ENCODE data around the gene RBFOX1. TPM values are rescaled to one million over a fixed set of nuclear protein-coding genes. Genes with fewer than 3 reads are reported as not detected.

RBFOX1 gene
- total RNA-seq, 4 donors from 2014 or later = 1.0 to 3.4 TPM; not detected in 2

DNA sequence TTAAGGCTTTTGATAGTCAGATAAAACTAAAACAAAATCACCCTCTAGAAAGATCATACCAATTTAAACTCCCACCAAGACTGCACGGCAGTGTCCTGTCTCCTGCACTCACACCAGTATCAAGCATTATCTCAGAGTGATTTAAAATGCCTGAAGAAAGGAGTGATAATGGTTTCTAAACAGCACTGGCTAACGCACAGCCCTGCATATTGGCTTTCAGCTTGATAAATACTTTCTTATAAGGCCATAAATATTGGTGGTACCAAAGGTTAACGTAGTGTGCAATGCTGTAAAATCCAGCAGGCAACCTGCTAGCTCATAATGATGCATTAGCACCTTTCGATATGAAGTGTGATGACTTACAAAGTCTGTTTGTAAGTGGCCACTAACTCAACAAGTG is 214.3 kb downstream of the RBFOX1 start:
- DNase-seq = no peak
- TF ChIP-seq POLR2A (IDR thresholded peaks at IDR 0.05) = no peak
- Histone ChIP-seq H3K9me3 (no peaks in the 10 kb centered on the region), H3K4me1 (no peaks in the 10 kb centered on the region), H3K27ac (no peak overlapping the region), H3K27me3 (no peaks in the 10 kb centered on the region), H3K4me3 (no peak overlapping the region), H3K36me3 (no peaks in the 10 kb centered on the region)

DNA sequence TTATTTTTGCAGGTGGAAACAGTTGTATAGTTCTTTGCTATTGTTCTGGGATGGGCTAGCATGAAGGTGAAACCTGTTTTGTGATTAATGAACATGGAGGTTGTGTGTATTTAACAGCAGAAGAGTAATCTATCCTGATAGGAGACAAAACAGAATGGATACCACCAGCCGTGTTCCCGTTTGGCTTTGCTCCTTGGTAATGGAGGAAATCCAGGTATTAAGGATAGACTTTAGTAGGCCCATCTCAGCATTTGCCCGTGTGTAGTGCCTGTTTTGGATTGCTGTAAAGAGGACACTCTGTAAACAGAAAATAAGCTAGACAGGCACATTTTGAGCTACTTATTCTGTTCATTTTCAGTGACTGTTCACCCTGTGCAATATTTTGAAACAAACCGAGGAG is 215.1 kb downstream of the RBFOX1 start:
- Histone ChIP-seq H3K9me3 (no peaks in the 10 kb centered on the region), H3K36me3 (no peaks in the 10 kb centered on the region), H3K4me1 (no peaks in the 10 kb centered on the region), H3K27me3 (no peaks in the 10 kb centered on the region), H3K4me3 (no peak overlapping the region), H3K27ac (no peak overlapping the region)
- no peak for DNase-seq
- TF ChIP-seq, protein P1, sequence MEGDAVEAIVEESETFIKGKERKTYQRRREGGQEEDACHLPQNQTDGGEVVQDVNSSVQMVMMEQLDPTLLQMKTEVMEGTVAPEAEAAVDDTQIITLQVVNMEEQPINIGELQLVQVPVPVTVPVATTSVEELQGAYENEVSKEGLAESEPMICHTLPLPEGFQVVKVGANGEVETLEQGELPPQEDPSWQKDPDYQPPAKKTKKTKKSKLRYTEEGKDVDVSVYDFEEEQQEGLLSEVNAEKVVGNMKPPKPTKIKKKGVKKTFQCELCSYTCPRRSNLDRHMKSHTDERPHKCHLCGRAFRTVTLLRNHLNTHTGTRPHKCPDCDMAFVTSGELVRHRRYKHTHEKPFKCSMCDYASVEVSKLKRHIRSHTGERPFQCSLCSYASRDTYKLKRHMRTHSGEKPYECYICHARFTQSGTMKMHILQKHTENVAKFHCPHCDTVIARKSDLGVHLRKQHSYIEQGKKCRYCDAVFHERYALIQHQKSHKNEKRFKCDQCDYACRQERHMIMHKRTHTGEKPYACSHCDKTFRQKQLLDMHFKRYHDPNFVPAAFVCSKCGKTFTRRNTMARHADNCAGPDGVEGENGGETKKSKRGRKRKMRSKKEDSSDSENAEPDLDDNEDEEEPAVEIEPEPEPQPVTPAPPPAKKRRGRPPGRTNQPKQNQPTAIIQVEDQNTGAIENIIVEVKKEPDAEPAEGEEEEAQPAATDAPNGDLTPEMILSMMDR (IDR thresholded peaks at IDR 0.05) = no peak
- TF ChIP-seq POLR2A (IDR thresholded peaks at IDR 0.05) = no peak

DNA sequence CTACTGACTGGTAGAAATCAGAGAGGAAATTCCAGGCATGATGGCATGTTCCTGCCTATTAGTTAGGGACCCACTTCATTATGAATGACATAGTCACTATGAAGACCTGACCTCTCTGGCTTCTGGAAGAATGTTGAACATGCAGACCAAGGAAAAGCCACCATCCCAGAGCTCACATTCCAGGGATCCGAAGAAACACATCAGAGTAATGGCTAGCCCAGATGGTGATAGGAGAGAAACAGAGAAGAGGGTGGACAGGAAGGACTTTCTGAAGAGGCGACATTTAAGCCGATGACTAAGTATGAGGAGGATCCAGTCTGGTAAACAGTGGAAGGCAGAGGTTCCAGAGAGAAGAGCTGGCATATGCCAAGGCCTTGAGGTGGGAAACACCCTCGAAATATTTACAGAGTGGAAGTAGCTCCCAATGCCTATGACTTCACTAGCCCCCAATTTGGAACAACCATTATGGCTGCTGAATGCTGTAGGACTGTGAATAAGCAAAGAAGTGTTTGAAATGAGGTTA is 216.2 kb downstream of the RBFOX1 start:
- no peak for DNase-seq
- TF ChIP-seq, protein P1 (IDR thresholded peaks at IDR 0.05) = no peak
- no peak for TF ChIP-seq POLR2A (IDR thresholded peaks at IDR 0.05)
- Histone ChIP-seq H3K27me3 (no peaks in the 10 kb centered on the region), H3K4me1 (no peaks in the 10 kb centered on the region), H3K9me3 (no peaks in the 10 kb centered on the region), H3K4me3 (no peak overlapping the region), H3K27ac (no peak overlapping the region), H3K36me3 (no peaks in the 10 kb centered on the region)

DNA sequence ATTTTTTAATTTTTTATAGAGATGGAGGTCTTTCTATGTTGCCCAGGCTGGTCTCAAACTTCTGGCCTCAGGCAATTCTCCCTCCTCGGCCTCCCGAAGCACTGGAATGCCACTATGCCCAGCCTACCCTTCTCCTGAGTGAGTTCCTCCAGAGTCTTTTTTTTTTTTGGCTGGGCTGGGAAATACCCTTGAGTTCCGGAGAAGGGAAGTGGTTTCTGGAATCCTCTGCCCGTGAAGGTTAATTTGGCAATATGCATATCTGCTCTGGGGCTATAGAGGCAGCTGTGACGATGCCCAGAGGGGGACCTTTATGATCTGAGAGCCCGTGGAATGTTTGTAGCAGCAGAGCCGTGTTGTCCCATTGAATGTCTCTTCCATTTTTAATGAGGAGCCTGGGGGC is 217.5 kb downstream of the RBFOX1 start:
- Histone ChIP-seq H3K36me3 (no peaks in the 10 kb centered on the region), H3K27ac (no peak overlapping the region), H3K27me3 (no peaks in the 10 kb centered on the region), H3K9me3 (no peaks in the 10 kb centered on the region), H3K4me1 (no peaks in the 10 kb centered on the region), H3K4me3 (no peak overlapping the region)
- TF ChIP-seq POLR2A (IDR thresholded peaks at IDR 0.05) = no peak
- TF ChIP-seq, protein P1 (IDR thresholded peaks at IDR 0.05) = no peak
- DNase-seq = no peak

DNA sequence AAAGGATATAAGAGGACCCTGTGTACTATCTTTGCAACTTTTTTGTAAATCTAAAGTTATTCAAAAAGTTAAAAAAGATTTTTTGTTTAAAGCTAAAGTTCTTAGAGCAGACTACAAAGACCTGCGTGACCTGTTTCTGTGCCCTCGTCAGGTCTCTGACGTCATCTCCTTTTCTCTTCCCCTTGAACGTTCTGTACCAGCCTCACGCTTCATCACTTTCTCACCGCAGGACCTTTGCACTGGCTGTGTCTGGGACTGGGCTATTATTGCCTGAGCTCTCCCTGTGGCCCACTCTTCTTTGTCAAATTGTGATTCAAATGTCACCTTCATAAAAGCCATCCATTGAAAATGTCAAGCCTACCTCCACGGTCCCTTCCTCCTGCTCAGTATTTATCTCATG is 222.8 kb downstream of the RBFOX1 start:
- Histone ChIP-seq H3K27ac (no peak overlapping the region), H3K4me3 (no peak overlapping the region), H3K36me3 (no peaks in the 10 kb centered on the region), H3K9me3 (no peaks in the 10 kb centered on the region), H3K27me3 (no peaks in the 10 kb centered on the region), H3K4me1 (no peaks in the 10 kb centered on the region)
- TF ChIP-seq, protein P1 (IDR thresholded peaks at IDR 0.05) = no peak
- TF ChIP-seq POLR2A (IDR thresholded peaks at IDR 0.05) = no peak
- DNase-seq = no peak

DNA sequence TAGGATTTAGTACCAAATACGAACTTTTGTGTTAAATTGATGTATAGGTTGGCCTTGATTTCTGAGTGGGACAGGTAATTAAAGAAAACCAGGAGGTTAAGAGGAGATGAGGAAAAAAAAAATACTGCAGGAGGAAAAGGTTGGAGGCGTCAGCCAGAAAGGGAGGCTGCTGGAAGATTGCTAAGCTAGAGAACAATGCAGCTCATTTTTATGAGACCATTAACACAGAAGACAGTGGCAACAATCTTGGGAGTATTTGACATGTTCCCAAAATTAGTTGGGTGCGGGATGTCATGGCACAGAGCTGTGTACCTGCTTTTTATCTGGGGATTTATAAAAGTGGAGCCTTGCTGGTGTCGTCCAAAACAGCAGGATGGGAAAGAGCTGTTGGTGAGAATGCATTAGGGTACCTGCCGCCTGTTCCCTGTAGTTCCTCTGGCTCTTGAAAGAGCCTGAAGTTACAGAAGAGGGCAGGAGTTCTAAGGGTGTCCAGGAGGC is 229.3 kb downstream of the RBFOX1 start:
- H3K4me1 ChIP-seq = no peaks in the 10 kb centered on the region
- H3K27ac ChIP-seq = no peak overlapping the region
- H3K4me3 ChIP-seq = no peak overlapping the region
- no peak for DNase-seq
- no peaks in the 10 kb centered on the region for H3K27me3 ChIP-seq
- TF ChIP-seq POLR2A (IDR thresholded peaks at IDR 0.05) = no peak
- TF ChIP-seq, protein P1 (IDR thresholded peaks at IDR 0.05) = no peak
- H3K9me3 ChIP-seq = no peaks in the 10 kb centered on the region
- no peaks in the 10 kb centered on the region for H3K36me3 ChIP-seq

Measured in Peyer's patch (tissue), 4 donors.